A549 (cell line): ENCODE data around the gene NINJ1.

ENCODE experiments used
- CEBPB ChIP-seq, 2 experiments: fragments of >200 bp in 1 of 2; sonication (Bioruptor Twin) in 1 of 2; formaldehyde crosslinking in 1 of 2; IDR thresholded peaks; 2 replicates each; pipeline ENCODE4 v1.6.1; 2012 to 2016
- CTCF ChIP-seq: fragments of >200 bp; sonication (Bioruptor Twin); formaldehyde crosslinking; IDR thresholded peaks from 3 replicates; pipeline ENCODE4 v1.5.1; 2016
- EHMT2 ChIP-seq: fragments of 200-600 bp; sonication (generic); IDR thresholded peaks from 2 replicates; pipeline ENCODE4 v1.6.1; 2016; ENCODE audit warnings: antibody characterized with exemption, low read depth, mild to moderate bottlenecking, moderate library complexity
- MYC ChIP-seq: IDR thresholded peaks from 2 replicates; pipeline ENCODE4 v1.6.1; 2012; ENCODE audit warnings: mild to moderate bottlenecking, inconsistent platforms, low read length, improper control_type of control experiment, borderline replicate concordance
- NR3C1 ChIP-seq: fragments of >200 bp; sonication (Bioruptor Twin); formaldehyde crosslinking; IDR thresholded peaks from 3 replicates; pipeline ENCODE4 v1.6.1; 2017

GRCh38 chr9:93077811-93078210 lies 56.2 kb downstream of the NINJ1 start:
- no peak for TF ChIP-seq CEBPB (IDR thresholded peaks at IDR 0.05)
- no peak for TF ChIP-seq CTCF
- TF ChIP-seq NR3C1: no peak
- no peak for TF ChIP-seq MYC
- TF ChIP-seq EHMT2: no peak
